ENCODE data around the gene ARHGAP26. TPM values are rescaled to one million over a fixed set of nuclear protein-coding genes. Genes with fewer than 3 reads are reported as not detected.

Gene ARHGAP26
- total RNA-seq, 1 experiment from 2014 or later, result 11.8 TPM

GRCh38 chr5:143029293-143029692 lies 259.1 kb downstream of the ARHGAP26 start:
- in situ Hi-C loops (cut with HindIII; ENCODE audit: low pct_unique_long_range_greater_than_20kb, low sequenced_read_pairs), result no loop called here

GRCh38 chr5:143030349-143030748 lies 260.2 kb downstream of the ARHGAP26 start:
- in situ Hi-C loops (cut with HindIII; ENCODE audit: low pct_unique_long_range_greater_than_20kb, low sequenced_read_pairs), result no loop called here
- no peak for DNase-seq (ENCODE audit: low read depth, low spot score)

More at GRCh38 chr5:143029293-143029692, 259.1 kb downstream of the ARHGAP26 start:
- DNase-seq (ENCODE audit: low read depth, low spot score), result no peak

GRCh38 chr5:143031781-143032580 lies 261.8 kb downstream of the ARHGAP26 start:
- in situ Hi-C loops (cut with HindIII; ENCODE audit: low pct_unique_long_range_greater_than_20kb, low sequenced_read_pairs), result no loop called here
- DNase-seq (ENCODE audit: low read depth, low spot score), result no peak

- in situ Hi-C loops (cut with HindIII; ENCODE audit: low pct_unique_long_range_greater_than_20kb, low sequenced_read_pairs), result no loop called here
These were observed 262.3 kb downstream of the ARHGAP26 start for GRCh38 chr5:143032581-143032836.

GRCh38 chr5:143033535-143034250 lies 263.5 kb downstream of the ARHGAP26 start:
- in situ Hi-C loops (cut with HindIII; ENCODE audit: low pct_unique_long_range_greater_than_20kb, low sequenced_read_pairs), result no loop called here
- no peak for DNase-seq (ENCODE audit: low read depth, low spot score)

More at GRCh38 chr5:143032581-143032836, 262.3 kb downstream of the ARHGAP26 start:
- no peak for DNase-seq (ENCODE audit: low read depth, low spot score)

- in situ Hi-C loops (cut with HindIII; ENCODE audit: low pct_unique_long_range_greater_than_20kb, low sequenced_read_pairs), result no loop called here
These were observed 266.2 kb downstream of the ARHGAP26 start for GRCh38 chr5:143036146-143036927.

GRCh38 chr5:143037071-143037470 lies 266.9 kb downstream of the ARHGAP26 start:
- in situ Hi-C loops (cut with HindIII; ENCODE audit: low pct_unique_long_range_greater_than_20kb, low sequenced_read_pairs), result no loop called here
- DNase-seq (ENCODE audit: low read depth, low spot score), result no peak

More at GRCh38 chr5:143036146-143036927, 266.2 kb downstream of the ARHGAP26 start:
- DNase-seq (ENCODE audit: low read depth, low spot score), result no peak

GRCh38 chr5:143037708-143038107 lies 267.5 kb downstream of the ARHGAP26 start:
- DNase-seq (ENCODE audit: low read depth, low spot score), result no peak
- in situ Hi-C loops (cut with HindIII; ENCODE audit: low pct_unique_long_range_greater_than_20kb, low sequenced_read_pairs), result no loop called here

- in situ Hi-C loops (cut with HindIII; ENCODE audit: low pct_unique_long_range_greater_than_20kb, low sequenced_read_pairs), result no loop called here
- no peak for DNase-seq (ENCODE audit: low read depth, low spot score)
These were observed 270.4 kb downstream of the ARHGAP26 start for GRCh38 chr5:143040622-143041021.

- in situ Hi-C loops (cut with HindIII; ENCODE audit: low pct_unique_long_range_greater_than_20kb, low sequenced_read_pairs), result no loop called here
- no peak for DNase-seq (ENCODE audit: low read depth, low spot score)
These were observed 271.3 kb downstream of the ARHGAP26 start for GRCh38 chr5:143041461-143041860.

- in situ Hi-C loops (cut with HindIII; ENCODE audit: low pct_unique_long_range_greater_than_20kb, low sequenced_read_pairs), result no loop called here
- DNase-seq (ENCODE audit: low read depth, low spot score), result peak; percentile 5
These were observed 272.0 kb downstream of the ARHGAP26 start for GRCh38 chr5:143041972-143042770.

GRCh38 chr5:143044265-143044664 lies 274.1 kb downstream of the ARHGAP26 start:
- no peak for DNase-seq (ENCODE audit: low read depth, low spot score)
- in situ Hi-C loops (cut with HindIII; ENCODE audit: low pct_unique_long_range_greater_than_20kb, low sequenced_read_pairs), result no loop called here

GRCh38 chr5:143045062-143045461 lies 274.9 kb downstream of the ARHGAP26 start:
- no peak for DNase-seq (ENCODE audit: low read depth, low spot score)
- in situ Hi-C loops (cut with HindIII; ENCODE audit: low pct_unique_long_range_greater_than_20kb, low sequenced_read_pairs), result no loop called here

- in situ Hi-C loops (cut with HindIII; ENCODE audit: low pct_unique_long_range_greater_than_20kb, low sequenced_read_pairs), result no loop called here
- no peak for DNase-seq (ENCODE audit: low read depth, low spot score)
These were observed 276.1 kb downstream of the ARHGAP26 start for GRCh38 chr5:143046314-143046713.

- in situ Hi-C loops (cut with HindIII; ENCODE audit: low pct_unique_long_range_greater_than_20kb, low sequenced_read_pairs), result no loop called here
- DNase-seq (ENCODE audit: low read depth, low spot score), result no peak
These were observed 276.9 kb downstream of the ARHGAP26 start for GRCh38 chr5:143047091-143047490.

- in situ Hi-C loops (cut with HindIII; ENCODE audit: low pct_unique_long_range_greater_than_20kb, low sequenced_read_pairs), result no loop called here
- DNase-seq (ENCODE audit: low read depth, low spot score), result no peak
These were observed 280.0 kb downstream of the ARHGAP26 start for GRCh38 chr5:143050183-143050582.

GRCh38 chr5:143051244-143052058 lies 281.3 kb downstream of the ARHGAP26 start:
- in situ Hi-C loops (cut with HindIII; ENCODE audit: low pct_unique_long_range_greater_than_20kb, low sequenced_read_pairs), result no loop called here
- no peak for DNase-seq (ENCODE audit: low read depth, low spot score)

Data from SK-MEL-5 (cell line).